ENCODE measurements around the gene PTS.

The PTS gene

DNA sequence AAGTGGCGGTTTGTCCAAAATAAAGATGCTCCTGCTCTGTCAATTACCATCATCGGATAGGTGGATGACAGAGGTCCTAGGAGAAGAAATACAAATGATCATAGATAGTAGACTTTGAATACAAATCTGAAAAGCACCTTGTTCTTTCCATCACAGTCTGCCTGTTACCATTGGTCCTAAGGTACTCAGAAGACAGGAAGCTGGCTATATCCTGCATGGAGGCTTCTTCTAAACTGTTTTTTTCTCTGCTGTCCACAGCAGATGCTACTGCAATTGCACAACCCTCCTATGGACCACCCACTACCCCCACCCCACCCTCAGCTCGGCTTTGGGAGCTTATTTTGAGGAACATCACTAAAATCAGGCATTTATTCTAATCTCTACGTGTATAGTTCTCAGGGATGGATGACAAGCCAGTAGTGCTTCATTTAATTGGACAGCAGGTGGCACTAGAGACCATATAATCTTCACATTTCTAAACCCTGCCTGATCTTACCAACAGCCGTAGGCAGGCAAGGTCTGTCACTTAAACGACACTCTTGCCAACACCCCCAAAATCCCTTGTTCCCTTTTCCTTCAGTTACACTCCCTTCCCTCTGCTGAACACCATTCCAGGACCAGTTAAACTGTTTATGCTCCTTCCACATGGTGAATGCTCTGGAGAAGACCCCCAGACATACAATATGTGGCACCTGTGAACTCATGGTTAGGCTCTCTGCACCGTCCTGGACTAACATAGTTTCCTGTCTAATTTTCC is 6.6 kb upstream of the PTS start:
- peak; percentile 70 for DNase-seq (ENCODE audit: extremely low read depth, low read depth)
- TF ChIP-seq, protein P1, sequence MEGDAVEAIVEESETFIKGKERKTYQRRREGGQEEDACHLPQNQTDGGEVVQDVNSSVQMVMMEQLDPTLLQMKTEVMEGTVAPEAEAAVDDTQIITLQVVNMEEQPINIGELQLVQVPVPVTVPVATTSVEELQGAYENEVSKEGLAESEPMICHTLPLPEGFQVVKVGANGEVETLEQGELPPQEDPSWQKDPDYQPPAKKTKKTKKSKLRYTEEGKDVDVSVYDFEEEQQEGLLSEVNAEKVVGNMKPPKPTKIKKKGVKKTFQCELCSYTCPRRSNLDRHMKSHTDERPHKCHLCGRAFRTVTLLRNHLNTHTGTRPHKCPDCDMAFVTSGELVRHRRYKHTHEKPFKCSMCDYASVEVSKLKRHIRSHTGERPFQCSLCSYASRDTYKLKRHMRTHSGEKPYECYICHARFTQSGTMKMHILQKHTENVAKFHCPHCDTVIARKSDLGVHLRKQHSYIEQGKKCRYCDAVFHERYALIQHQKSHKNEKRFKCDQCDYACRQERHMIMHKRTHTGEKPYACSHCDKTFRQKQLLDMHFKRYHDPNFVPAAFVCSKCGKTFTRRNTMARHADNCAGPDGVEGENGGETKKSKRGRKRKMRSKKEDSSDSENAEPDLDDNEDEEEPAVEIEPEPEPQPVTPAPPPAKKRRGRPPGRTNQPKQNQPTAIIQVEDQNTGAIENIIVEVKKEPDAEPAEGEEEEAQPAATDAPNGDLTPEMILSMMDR (IDR thresholded peaks at IDR 0.05; ENCODE audit: low read depth, low read length, missing control alignments): peak; percentile 53
- H3K4me3 ChIP-seq (replicated peaks; ENCODE audit: low read depth, low read length): no peak overlapping the region

DNA sequence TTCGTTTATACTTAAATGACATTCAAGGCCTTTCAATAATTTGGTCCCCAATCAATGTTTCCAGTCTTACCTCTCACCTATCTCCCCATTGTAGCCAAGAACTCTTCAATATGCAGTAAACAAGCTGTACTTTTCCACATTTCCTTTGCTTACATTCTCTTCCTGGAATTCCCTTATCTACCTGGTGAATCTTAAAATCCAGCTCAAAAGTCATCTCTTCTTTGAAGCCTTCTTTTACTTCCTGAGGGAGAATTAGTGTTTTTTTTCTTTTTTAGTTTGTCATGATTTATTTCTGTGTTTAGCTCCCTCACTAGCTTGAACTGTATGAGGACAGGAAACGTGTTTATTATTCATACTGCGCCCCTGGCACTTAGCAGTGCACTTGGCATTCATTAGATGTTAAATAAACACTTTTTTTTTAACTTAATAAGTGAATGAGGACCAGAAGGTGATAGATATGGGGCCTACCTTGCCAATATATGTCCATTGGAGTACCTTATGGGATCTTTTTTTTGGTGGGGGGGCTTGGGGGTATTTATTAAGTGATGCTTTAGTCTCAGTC is 4.9 kb upstream of the PTS start:
- DNase-seq (ENCODE audit: extremely low read depth, low read depth): no peak
- TF ChIP-seq, protein P1 (IDR thresholded peaks at IDR 0.05; ENCODE audit: low read depth, low read length, missing control alignments): no peak
- no peak overlapping the region for H3K4me3 ChIP-seq (replicated peaks; ENCODE audit: low read depth, low read length)

DNA sequence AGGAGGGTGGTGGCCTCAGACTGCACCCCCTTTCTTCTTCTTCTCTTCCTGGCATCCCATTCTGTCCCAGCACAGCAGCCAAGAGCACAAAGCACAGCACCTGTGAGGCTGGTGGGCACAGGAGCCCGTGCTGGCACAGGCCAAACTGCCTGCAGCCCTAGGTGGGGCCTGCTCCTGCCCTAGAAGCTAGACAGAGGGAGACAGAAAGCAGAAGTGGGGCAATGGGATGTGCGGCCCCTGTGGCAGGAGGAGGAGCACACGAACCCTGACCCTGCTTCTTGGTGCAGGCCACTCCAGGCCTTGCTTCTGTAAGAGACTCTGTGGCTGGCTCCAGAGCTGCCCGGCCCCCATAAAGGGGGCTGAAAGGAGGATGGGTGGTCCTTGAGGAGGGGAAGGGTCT is 3.9 kb upstream of the PTS start:
- H3K4me3 ChIP-seq (replicated peaks; ENCODE audit: low read depth, low read length): no peak overlapping the region
- TF ChIP-seq, protein P1 (IDR thresholded peaks at IDR 0.05; ENCODE audit: low read depth, low read length, missing control alignments): no peak
- DNase-seq (ENCODE audit: extremely low read depth, low read depth): no peak

DNA sequence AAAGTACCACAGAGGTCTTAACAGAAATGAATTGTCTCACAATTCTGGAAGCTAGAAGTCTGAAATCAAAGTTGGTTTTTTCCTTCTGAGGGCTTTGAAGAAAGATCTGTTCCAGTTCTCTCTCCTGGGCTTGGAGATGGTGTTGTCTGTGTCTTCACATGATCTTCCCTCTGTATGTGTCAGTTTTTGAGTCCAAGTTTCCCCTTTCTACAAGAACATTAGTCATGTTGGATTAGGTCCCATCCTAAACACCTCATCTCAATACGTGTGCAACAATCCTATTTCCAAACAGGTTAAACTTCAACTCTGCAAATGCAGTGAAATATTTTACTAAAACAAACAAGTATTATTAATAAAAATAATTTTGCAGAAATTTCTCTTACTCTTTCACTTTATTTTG is 3.1 kb upstream of the PTS start:
- TF ChIP-seq, protein P1 (IDR thresholded peaks at IDR 0.05; ENCODE audit: low read depth, low read length, missing control alignments): no peak
- H3K4me3 ChIP-seq (replicated peaks; ENCODE audit: low read depth, low read length): no peak overlapping the region
- DNase-seq (ENCODE audit: extremely low read depth, low read depth): no peak

DNA sequence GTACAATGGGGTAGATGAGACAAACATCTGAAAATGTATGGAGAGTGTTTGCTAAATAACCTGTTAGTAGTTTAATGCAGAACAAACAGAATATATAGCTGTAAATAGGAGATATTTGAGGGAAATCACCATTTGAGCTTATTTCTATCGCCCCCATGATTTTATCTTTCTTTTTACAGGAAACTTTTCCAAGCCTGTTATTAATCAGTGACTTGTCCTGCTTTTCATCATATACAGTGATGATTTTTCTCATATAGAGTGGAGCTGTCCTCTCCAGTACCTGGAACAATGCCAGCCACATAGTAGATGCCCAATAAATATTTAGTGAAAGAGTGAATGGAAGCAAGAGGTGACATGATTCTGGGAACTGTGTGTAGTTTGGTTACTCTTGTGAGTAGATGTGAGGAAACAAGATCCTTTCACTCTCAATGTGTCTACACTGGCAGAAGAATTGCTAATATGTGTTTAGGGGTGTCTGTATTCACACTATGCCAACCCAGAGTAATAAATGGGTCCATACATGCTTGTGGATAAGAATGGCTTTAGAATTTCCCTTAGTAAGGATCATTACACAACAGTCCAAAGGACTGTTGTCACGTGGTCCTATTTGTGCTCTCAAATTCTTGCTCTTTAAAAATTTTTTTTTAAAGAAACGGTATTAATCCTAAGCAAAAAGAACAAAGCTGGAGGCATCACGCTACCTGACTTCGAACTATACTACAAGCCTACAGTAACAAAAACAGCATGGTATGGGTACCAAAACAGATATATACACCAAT is 2.3 kb upstream of the PTS start:
- TF ChIP-seq, protein P1 (IDR thresholded peaks at IDR 0.05; ENCODE audit: low read depth, low read length, missing control alignments): no peak
- H3K4me3 ChIP-seq (replicated peaks; ENCODE audit: low read depth, low read length): no peak overlapping the region
- no peak for DNase-seq (ENCODE audit: extremely low read depth, low read depth)

DNA sequence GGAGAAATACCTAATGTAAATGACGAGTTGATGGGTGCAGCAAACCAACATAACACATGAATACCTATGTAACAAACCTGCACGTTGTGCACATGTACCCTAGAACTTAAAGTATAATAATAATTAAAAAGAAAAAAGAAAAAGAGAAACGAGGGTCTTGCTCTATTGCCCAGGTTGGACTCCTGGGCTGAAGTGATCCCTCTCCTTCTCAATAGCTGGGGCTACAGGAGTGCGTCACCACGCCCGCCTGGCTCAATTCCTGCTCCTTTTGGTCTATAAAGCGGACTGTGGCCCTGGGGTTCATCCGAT is 521 bp upstream of the PTS start:
- peak overlapping the region; percentile 77 for H3K4me3 ChIP-seq (replicated peaks; ENCODE audit: low read depth, low read length)
- TF ChIP-seq, protein P1 (IDR thresholded peaks at IDR 0.05; ENCODE audit: low read depth, low read length, missing control alignments): no peak
- DNase-seq (ENCODE audit: extremely low read depth, low read depth): no peak
